ENCODE results near the gene SPRY1.

DNA sequence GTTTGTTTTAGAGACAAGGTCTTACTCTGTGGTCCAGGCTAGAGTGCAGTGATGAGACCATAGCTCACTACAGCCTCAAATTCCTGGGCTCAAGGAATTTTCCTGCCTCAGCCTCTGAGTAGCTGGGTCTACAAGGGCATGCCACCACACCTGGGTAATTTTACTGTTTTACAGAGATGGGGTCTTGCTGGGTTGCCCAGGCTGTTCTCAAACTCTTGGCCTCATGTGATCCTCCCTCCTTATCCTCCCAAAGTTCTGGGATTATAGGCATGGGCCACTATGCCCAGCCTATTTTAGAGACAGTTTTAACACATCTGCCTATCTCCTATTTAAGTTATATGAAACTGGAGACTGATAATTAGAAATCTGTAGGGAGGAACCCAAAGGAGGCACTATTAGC lies 53.8 kb downstream of the SPRY1 start:
- TF ChIP-seq POLR2AphosphoS5 (IDR thresholded peaks at IDR 0.05) = no peak
- TF ChIP-seq CTCF (IDR thresholded peaks at IDR 0.05; ENCODE audit: poor library complexity, severe bottlenecking) = no peak
- TF ChIP-seq RAD21 (conservative IDR thresholded peaks at IDR 0.05) = no peak
- TF ChIP-seq SMC3 (conservative IDR thresholded peaks at IDR 0.05; ENCODE audit: poor library complexity) = no peak
- TF ChIP-seq EZH2 (IDR thresholded peaks at IDR 0.05; ENCODE audit: borderline replicate concordance, insufficient read depth, low read length, poor library complexity, severe bottlenecking) = no peak
- TF ChIP-seq REST (IDR thresholded peaks at IDR 0.05; ENCODE audit: borderline replicate concordance) = no peak
